NB4 (cell line): ENCODE measurements around the gene USF3.

Source experiments
- POLR2A ChIP-seq: IDR thresholded peaks from 2 replicates; pipeline ENCODE4 v1.6.1; 2011; ENCODE audit warnings: mild to moderate bottlenecking; ENCODE audit not compliant: insufficient read length; ENCODE audit errors: extremely low read depth
- TF ChIP-seq, protein P1 (sequence below): IDR thresholded peaks from one replicate; pipeline ENCODE4 v1.5.1; 2012; ENCODE audit warnings: low read depth, low read length
- TF ChIP-seq, protein P2 (sequence below): IDR thresholded peaks from 2 replicates; pipeline ENCODE4 v1.6.1; 2011; ENCODE audit warnings: low read depth, low read length

DNA sequence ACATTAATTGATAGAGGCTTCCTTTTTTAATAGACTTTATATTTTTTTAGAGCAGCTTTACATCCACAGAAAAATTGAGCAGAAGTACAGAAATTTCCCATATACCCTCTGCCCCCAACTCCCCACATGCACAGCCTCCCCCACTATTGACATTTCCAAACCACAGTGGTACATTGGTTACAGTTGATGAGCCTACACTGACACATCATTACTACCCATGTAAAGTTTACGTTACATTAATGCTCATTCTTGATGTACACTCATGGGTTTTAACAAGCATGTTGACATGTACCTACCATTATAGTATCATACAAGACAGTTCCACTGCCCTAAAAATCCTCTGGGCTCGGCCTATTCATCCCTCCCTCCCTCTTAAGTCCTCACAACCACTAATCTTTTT lies 78.7 kb downstream of the USF3 start:
- TF ChIP-seq, protein P1, sequence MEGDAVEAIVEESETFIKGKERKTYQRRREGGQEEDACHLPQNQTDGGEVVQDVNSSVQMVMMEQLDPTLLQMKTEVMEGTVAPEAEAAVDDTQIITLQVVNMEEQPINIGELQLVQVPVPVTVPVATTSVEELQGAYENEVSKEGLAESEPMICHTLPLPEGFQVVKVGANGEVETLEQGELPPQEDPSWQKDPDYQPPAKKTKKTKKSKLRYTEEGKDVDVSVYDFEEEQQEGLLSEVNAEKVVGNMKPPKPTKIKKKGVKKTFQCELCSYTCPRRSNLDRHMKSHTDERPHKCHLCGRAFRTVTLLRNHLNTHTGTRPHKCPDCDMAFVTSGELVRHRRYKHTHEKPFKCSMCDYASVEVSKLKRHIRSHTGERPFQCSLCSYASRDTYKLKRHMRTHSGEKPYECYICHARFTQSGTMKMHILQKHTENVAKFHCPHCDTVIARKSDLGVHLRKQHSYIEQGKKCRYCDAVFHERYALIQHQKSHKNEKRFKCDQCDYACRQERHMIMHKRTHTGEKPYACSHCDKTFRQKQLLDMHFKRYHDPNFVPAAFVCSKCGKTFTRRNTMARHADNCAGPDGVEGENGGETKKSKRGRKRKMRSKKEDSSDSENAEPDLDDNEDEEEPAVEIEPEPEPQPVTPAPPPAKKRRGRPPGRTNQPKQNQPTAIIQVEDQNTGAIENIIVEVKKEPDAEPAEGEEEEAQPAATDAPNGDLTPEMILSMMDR, result no peak
- TF ChIP-seq POLR2A, result no peak
- TF ChIP-seq, protein P2, sequence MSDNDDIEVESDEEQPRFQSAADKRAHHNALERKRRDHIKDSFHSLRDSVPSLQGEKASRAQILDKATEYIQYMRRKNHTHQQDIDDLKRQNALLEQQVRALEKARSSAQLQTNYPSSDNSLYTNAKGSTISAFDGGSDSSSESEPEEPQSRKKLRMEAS, result no peak
